Liver (tissue), 9 donors: Measurements from ENCODE around the gene CPSF4. TPM values are rescaled to one million over a fixed set of nuclear protein-coding genes. Genes with fewer than 3 reads are reported as not detected.

Source experiments
- DNase-seq: peaks from one replicate; pipeline ENCODE4 v3.0.0-alpha.2; 2017; ENCODE audit warnings: low spot score
- H3K27ac ChIP-seq, 2 donors: one replicate each; pipeline ENCODE4 v1.7.0; 2013; ENCODE audit warnings: inconsistent platforms in 2 of 2, low read length in 2 of 2, control low read depth in 1 of 2, low read depth in 1 of 2, mild to moderate bottlenecking in 1 of 2
- H3K27me3 ChIP-seq, 4 donors: one replicate each; pipeline versions ENCODE4 v1.6.1 to v1.7.0; 2013; ENCODE audit warnings: low read length in 3 of 4, inconsistent platforms in 1 of 4, mild to moderate bottlenecking in 1 of 4, moderate library complexity in 1 of 4; ENCODE audit not compliant: control insufficient read depth in 4 of 4, insufficient read depth in 4 of 4
- H3K36me3 ChIP-seq, 4 donors: one replicate each; pipeline versions ENCODE4 v1.6.1 to v1.7.0; 2013; ENCODE audit warnings: low read length in 3 of 4, mild to moderate bottlenecking in 3 of 4, low read depth in 1 of 4, moderate library complexity in 1 of 4; ENCODE audit not compliant: control insufficient read depth in 4 of 4, insufficient read depth in 3 of 4
- H3K4me1 ChIP-seq, 4 donors: one replicate each; pipeline versions ENCODE4 v1.6.1 to v1.7.0; 2013; ENCODE audit warnings: low read length in 3 of 4, mild to moderate bottlenecking in 3 of 4, moderate library complexity in 1 of 4; ENCODE audit not compliant: control insufficient read depth in 4 of 4, insufficient read depth in 4 of 4
- H3K4me3 ChIP-seq, 3 donors: one replicate each; pipeline versions ENCODE4 v1.6.1 to v1.7.0; 2013; ENCODE audit warnings: low read length in 3 of 3, control low read depth in 1 of 3, low read depth in 1 of 3, mild to moderate bottlenecking in 1 of 3
- H3K9ac ChIP-seq, 2 donors: one replicate each; pipeline ENCODE4 v1.7.0; 2013; ENCODE audit warnings: low read length in 2 of 2, mild to moderate bottlenecking in 2 of 2, moderate library complexity in 2 of 2, control low read depth in 1 of 2, low read depth in 1 of 2
- H3K9me3 ChIP-seq, 4 donors: one replicate each; pipeline versions ENCODE4 v1.6.1 to v1.7.0; 2013; ENCODE audit warnings: low read length in 3 of 4; ENCODE audit not compliant: control insufficient read depth in 4 of 4
- EGR1 ChIP-seq, 2 donors: IDR thresholded peaks; 2 replicates each; pipeline ENCODE4 v1.6.1; 2016 to 2018; ENCODE audit warnings: antibody characterized with exemption in 2 of 2, low read depth in 2 of 2
- FOXA1 ChIP-seq: IDR thresholded peaks from 2 replicates; pipeline ENCODE4 v1.6.1; 2016; ENCODE audit warnings: antibody characterized with exemption
- FOXA2 ChIP-seq: IDR thresholded peaks from 2 replicates; pipeline ENCODE4 v1.6.1; 2016; ENCODE audit warnings: antibody characterized with exemption
- GABPA ChIP-seq, 2 donors: IDR thresholded peaks in 1 of 2; conservative IDR thresholded peaks in 1 of 2; 2 replicates each; pipeline ENCODE4 v1.6.1; 2016; ENCODE audit warnings: antibody characterized with exemption in 2 of 2, mild to moderate bottlenecking in 1 of 2, moderate library complexity in 1 of 2
- HNF4A ChIP-seq, 2 donors: conservative IDR thresholded peaks; 2 replicates each; pipeline ENCODE4 v1.6.1; 2016; ENCODE audit warnings: antibody characterized with exemption in 2 of 2, mild to moderate bottlenecking in 2 of 2
- HNF4G ChIP-seq: IDR thresholded peaks from 2 replicates; pipeline ENCODE4 v1.6.1; 2016; ENCODE audit warnings: antibody characterized with exemption
- JUND ChIP-seq, 2 donors: IDR thresholded peaks; 2 replicates each; pipeline ENCODE4 v1.6.1; 2016; ENCODE audit warnings: antibody characterized with exemption in 2 of 2
- NR2F2 ChIP-seq: IDR thresholded peaks from 2 replicates; pipeline ENCODE4 v1.6.1; 2016; ENCODE audit warnings: antibody characterized with exemption
- RAD21 ChIP-seq, 2 donors: IDR thresholded peaks; 2 replicates each; pipeline ENCODE4 v1.6.1; 2016; ENCODE audit warnings: antibody characterized with exemption in 2 of 2, mild to moderate bottlenecking in 2 of 2
- RXRA ChIP-seq, 2 donors: IDR thresholded peaks; 2 replicates each; pipeline ENCODE4 v1.6.1; 2017 to 2018; ENCODE audit warnings: antibody characterized with exemption in 2 of 2, mild to moderate bottlenecking in 1 of 2
- SP1 ChIP-seq: IDR thresholded peaks from 2 replicates; pipeline ENCODE4 v1.6.1; 2018; ENCODE audit warnings: antibody characterized with exemption, mild to moderate bottlenecking
- TAF1 ChIP-seq: conservative IDR thresholded peaks from 2 replicates; pipeline ENCODE4 v1.6.1; 2016; ENCODE audit warnings: antibody characterized with exemption, mild to moderate bottlenecking
- YY1 ChIP-seq: IDR thresholded peaks from 2 replicates; pipeline ENCODE4 v1.6.1; 2016; ENCODE audit warnings: antibody characterized with exemption, mild to moderate bottlenecking
- WGBS: extraction: QIAGEN DNeasy Blood & Tissue Kit; methylation state at CpG from one replicate; pipeline ENCODE4 v1.1.7; 2013; 5-methylcytosine and 5-hydroxymethylcytosine counted together
- polyA plus RNA-seq, 2 donors: library from polyadenylated mRNA; stranded (reverse) in 1 of 2; unstranded in 1 of 2; fragments of 200-250 nt in 1 of 2; fragments of >200 nt in 1 of 2; fragmentation: Nextera tagmentation in 1 of 2; extraction: Ambion mirVana in 1 of 2; gene quantifications; one replicate each; pipeline versions ENCODE4 v1.2.1 to v1.2.3, GENCODE V29; 2013 to 2015
- total RNA-seq, 2 donors: library from RNA; depleted of rRNA; stranded (reverse); fragments of >200 nt; gene quantifications; one replicate each; pipeline ENCODE4 v1.2.3, GENCODE V29; 2014
- TF ChIP-seq, protein P1 (sequence below): IDR thresholded peaks from 2 replicates; pipeline ENCODE4 v1.6.1; 2016; ENCODE audit warnings: antibody characterized with exemption
- TF ChIP-seq, protein P2 (sequence below): fragments of 150-350 bp; IDR thresholded peaks from 2 replicates; pipeline ENCODE4 v1.5.1; 2017; ENCODE audit warnings: improper control_type of control experiment, low read depth, low read length; ENCODE audit not compliant: missing input control
- TF ChIP-seq, protein P3 (sequence below): IDR thresholded peaks from 2 replicates; pipeline ENCODE4 v1.6.1; 2016; ENCODE audit warnings: antibody characterized with exemption
- TF ChIP-seq, protein P4 (sequence below): IDR thresholded peaks from 2 replicates; pipeline ENCODE4 v1.6.1; 2016; ENCODE audit warnings: antibody characterized with exemption
- TF ChIP-seq, protein P5 (sequence below): IDR thresholded peaks from 2 replicates; pipeline ENCODE4 v1.6.1; 2016; ENCODE audit warnings: antibody characterized with exemption, mild to moderate bottlenecking
- donor health status: healthy.
- donor health status: healthy.
- donor health status: healthy.
- donor health status: healthy.
- donor health status: healthy.

CPSF4 gene
- total and polyA plus RNA-seq, 4 donors = 7.1 to 15.3 (median 10.5) TPM

DNA sequence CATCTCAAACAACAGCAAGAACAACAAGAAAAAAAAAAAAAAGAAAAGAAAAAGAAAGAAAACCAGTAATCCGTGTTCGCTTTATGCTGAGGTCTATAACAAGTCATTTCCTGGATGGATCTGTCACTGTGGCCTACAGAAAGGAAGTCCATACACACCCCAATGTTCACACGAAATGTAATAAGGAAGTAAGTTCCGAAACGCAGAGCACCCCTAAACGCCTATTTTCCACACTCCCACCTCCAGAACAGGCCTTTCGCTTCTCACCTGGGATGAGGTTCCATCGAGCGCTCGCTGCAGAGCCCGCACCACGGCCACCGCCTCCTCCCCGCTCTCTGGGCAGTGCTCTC lies 60.6 kb downstream of the CPSF4 start (continued):
- no peak for TF ChIP-seq HNF4G

DNA sequence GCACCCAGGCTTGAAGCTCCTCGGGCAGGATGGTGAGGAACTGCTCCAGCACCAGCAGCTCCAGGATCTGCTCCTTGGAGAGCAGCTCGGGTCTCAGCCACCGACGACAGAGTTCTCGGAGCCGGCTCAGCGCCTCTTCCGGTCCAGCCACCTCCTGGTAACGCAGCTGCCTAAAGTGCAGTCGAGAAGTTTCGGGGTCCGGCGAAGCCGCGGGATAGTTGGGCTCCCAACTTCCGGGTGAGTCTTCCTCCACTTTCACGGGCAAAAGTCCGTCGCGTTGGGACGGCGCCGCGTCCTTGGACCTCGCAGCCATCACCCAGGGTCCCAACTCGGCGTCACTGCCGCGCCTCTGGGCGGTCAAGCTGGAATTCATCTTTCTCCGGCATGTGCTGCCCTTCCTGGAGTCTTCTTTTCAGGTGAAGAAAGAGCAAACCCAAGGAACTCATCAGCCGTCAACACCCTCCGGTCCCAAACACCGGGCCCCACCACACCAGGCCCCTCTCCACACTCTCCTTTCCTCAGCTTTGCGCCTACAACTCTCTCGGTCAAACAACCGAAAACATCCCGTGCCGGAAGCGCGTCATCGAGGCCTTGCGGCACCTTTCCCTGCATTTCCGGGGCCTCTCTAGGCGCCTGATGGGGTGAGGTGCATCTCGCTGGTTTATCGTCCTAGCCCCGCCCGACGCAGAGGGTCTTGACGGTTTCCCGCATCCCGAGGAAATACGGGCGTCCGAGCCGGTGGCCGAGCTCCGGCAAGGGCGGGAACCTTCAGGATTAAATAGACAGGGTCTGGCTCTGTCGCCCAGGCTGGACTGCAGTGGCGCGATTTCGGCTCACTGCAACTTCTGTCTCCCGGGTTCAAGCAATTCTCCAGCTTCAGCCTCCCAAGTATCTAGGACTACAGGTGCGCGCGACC lies 61.2 kb downstream of the CPSF4 start, which contains the start of gene ZNF394:
Gene ZNF394 (minus strand): TSS at position 561 of the 916 bp plus-strand sequence. CDS start 188 bp downstream, at position 373.
- Histone ChIP-seq H3K9ac (peak within 1 kb of the TSS; percentile 83 to 87), H3K27ac (peak within 1 kb of the TSS; percentile 90), H3K27me3 (no peaks in the 10 kb centered on the region), H3K36me3 (peaks cover 3 to 9% (median 5%) of the 10 kb centered on the region in 4 donors), H3K4me3 (peak within 1 kb of the TSS; percentile 75 to 97 (median 94)), H3K9me3 (no peaks in the 10 kb centered on the region), H3K4me1 (peaks cover 9 to 25% (median 20%) of the 10 kb centered on the region in 4 donors)
- DNase-seq = peak; percentile 89
- under 1% methylated on average over 68 of the region's 68 CpGs for WGBS
- TF ChIP-seq RXRA (IDR thresholded peaks at IDR 0.05) (peak; percentile 50 to 52), RAD21 (IDR thresholded peaks at IDR 0.05) (peak; percentile 31 to 53), FOXA1 (no peak), GABPA (IDR thresholded peaks at IDR 0.05 in 1 of 2, conservative IDR thresholded peaks at IDR 0.05 in 1 of 2) (peak; percentile 97 to 99), EGR1 (IDR thresholded peaks at IDR 0.05; ENCODE audit: low read depth in 2 of 2) (peak; percentile 12 to 62), HNF4A (conservative IDR thresholded peaks at IDR 0.05) (peak in 1 of 2 donors; percentile 18), NR2F2 (peak; percentile 66), YY1 (peak; percentile 41), JUND (IDR thresholded peaks at IDR 0.05) (no peak), TAF1 (peak; percentile 62), FOXA2 (no peak), HNF4G (no peak), SP1 (peak; percentile 39)
- TF ChIP-seq, protein P1, sequence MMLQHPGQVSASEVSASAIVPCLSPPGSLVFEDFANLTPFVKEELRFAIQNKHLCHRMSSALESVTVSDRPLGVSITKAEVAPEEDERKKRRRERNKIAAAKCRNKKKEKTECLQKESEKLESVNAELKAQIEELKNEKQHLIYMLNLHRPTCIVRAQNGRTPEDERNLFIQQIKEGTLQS = peak; percentile 8
- TF ChIP-seq, protein P2, sequence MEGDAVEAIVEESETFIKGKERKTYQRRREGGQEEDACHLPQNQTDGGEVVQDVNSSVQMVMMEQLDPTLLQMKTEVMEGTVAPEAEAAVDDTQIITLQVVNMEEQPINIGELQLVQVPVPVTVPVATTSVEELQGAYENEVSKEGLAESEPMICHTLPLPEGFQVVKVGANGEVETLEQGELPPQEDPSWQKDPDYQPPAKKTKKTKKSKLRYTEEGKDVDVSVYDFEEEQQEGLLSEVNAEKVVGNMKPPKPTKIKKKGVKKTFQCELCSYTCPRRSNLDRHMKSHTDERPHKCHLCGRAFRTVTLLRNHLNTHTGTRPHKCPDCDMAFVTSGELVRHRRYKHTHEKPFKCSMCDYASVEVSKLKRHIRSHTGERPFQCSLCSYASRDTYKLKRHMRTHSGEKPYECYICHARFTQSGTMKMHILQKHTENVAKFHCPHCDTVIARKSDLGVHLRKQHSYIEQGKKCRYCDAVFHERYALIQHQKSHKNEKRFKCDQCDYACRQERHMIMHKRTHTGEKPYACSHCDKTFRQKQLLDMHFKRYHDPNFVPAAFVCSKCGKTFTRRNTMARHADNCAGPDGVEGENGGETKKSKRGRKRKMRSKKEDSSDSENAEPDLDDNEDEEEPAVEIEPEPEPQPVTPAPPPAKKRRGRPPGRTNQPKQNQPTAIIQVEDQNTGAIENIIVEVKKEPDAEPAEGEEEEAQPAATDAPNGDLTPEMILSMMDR = no peak
- TF ChIP-seq, protein P3, sequence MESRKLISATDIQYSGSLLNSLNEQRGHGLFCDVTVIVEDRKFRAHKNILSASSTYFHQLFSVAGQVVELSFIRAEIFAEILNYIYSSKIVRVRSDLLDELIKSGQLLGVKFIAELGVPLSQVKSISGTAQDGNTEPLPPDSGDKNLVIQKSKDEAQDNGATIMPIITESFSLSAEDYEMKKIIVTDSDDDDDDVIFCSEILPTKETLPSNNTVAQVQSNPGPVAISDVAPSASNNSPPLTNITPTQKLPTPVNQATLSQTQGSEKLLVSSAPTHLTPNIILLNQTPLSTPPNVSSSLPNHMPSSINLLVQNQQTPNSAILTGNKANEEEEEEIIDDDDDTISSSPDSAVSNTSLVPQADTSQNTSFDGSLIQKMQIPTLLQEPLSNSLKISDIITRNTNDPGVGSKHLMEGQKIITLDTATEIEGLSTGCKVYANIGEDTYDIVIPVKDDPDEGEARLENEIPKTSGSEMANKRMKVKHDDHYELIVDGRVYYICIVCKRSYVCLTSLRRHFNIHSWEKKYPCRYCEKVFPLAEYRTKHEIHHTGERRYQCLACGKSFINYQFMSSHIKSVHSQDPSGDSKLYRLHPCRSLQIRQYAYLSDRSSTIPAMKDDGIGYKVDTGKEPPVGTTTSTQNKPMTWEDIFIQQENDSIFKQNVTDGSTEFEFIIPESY = peak; percentile 52
- TF ChIP-seq, protein P4, sequence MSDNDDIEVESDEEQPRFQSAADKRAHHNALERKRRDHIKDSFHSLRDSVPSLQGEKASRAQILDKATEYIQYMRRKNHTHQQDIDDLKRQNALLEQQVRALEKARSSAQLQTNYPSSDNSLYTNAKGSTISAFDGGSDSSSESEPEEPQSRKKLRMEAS = peak; percentile 76
- TF ChIP-seq, protein P5, sequence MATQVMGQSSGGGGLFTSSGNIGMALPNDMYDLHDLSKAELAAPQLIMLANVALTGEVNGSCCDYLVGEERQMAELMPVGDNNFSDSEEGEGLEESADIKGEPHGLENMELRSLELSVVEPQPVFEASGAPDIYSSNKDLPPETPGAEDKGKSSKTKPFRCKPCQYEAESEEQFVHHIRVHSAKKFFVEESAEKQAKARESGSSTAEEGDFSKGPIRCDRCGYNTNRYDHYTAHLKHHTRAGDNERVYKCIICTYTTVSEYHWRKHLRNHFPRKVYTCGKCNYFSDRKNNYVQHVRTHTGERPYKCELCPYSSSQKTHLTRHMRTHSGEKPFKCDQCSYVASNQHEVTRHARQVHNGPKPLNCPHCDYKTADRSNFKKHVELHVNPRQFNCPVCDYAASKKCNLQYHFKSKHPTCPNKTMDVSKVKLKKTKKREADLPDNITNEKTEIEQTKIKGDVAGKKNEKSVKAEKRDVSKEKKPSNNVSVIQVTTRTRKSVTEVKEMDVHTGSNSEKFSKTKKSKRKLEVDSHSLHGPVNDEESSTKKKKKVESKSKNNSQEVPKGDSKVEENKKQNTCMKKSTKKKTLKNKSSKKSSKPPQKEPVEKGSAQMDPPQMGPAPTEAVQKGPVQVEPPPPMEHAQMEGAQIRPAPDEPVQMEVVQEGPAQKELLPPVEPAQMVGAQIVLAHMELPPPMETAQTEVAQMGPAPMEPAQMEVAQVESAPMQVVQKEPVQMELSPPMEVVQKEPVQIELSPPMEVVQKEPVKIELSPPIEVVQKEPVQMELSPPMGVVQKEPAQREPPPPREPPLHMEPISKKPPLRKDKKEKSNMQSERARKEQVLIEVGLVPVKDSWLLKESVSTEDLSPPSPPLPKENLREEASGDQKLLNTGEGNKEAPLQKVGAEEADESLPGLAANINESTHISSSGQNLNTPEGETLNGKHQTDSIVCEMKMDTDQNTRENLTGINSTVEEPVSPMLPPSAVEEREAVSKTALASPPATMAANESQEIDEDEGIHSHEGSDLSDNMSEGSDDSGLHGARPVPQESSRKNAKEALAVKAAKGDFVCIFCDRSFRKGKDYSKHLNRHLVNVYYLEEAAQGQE = peak; percentile 65
